Mucosa of stomach (tissue), 1 donor: ENCODE measurements around the gene HAO2.

Experiments
- H3K27me3 ChIP-seq: one replicate; pipeline ENCODE4 v1.7.0; 2013; ENCODE audit warnings: mild to moderate bottlenecking, low read length; ENCODE audit not compliant: control insufficient read depth, insufficient read depth
- H3K36me3 ChIP-seq: one replicate; pipeline ENCODE4 v1.7.0; 2013; ENCODE audit warnings: low read length; ENCODE audit not compliant: control insufficient read depth, insufficient read depth
- H3K4me1 ChIP-seq: one replicate; pipeline ENCODE4 v1.7.0; 2013; ENCODE audit warnings: mild to moderate bottlenecking, low read length; ENCODE audit not compliant: control insufficient read depth, insufficient read depth
- H3K4me3 ChIP-seq: one replicate; pipeline ENCODE4 v1.7.0; 2013; ENCODE audit warnings: low read length
- H3K9ac ChIP-seq: one replicate; pipeline ENCODE4 v1.7.0; 2013; ENCODE audit warnings: mild to moderate bottlenecking, low read length, moderate library complexity
- H3K9me3 ChIP-seq: one replicate; pipeline ENCODE4 v1.7.0; 2013; ENCODE audit warnings: mild to moderate bottlenecking, low read length, moderate library complexity; ENCODE audit not compliant: control insufficient read depth
- donor health status: Pancreatic carcinoma.

Gene HAO2

DNA sequence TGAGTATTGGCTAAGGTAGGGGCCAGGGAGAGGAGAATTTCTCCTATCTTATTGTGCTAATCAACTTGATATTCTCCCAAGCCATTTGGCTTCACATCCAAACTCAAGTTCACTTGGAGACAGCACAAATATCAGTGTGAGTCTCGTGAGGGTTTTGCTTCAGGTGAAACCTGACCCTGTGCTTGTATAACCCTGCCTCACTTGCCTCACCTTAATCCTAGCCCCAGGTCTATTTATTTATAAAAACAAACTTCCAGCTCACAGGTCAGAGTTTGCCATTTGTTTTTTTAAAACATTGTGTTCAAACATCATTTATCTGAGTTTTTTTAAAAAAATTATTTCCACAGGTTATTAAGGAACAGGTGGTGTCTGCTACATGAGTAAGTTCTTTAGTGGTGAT is 19.9 kb downstream of the HAO2 start:
- Histone ChIP-seq H3K27me3 (no peaks in the 10 kb centered on the region), H3K4me3 (no peak overlapping the region), H3K9ac (no peak overlapping the region), H3K36me3 (no peaks in the 10 kb centered on the region), H3K9me3 (no peaks in the 10 kb centered on the region), H3K4me1 (no peaks in the 10 kb centered on the region)

DNA sequence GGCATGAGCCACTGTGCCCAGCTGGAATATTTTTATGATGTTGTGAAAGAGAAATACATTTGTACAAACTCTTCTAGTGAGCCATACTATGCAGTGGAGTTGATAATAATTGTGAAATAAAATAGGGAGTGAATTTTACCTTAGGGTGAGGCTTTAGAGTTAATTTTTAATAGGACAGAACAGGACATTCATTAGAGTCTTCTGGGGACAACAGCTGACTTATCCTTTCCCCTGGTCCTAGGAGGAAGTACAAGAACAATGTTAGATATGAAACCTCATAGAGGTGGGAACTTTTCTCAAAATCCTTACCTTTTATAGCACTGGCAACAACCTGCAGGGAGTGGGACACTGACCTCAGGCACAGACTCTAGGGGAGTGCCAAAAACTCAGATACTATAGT is 21.9 kb downstream of the HAO2 start:
- H3K4me3 ChIP-seq: no peak overlapping the region
- no peaks in the 10 kb centered on the region for H3K36me3 ChIP-seq
- no peaks in the 10 kb centered on the region for H3K27me3 ChIP-seq
- no peaks in the 10 kb centered on the region for H3K4me1 ChIP-seq
- no peak overlapping the region for H3K9ac ChIP-seq
- H3K9me3 ChIP-seq: no peaks in the 10 kb centered on the region

DNA sequence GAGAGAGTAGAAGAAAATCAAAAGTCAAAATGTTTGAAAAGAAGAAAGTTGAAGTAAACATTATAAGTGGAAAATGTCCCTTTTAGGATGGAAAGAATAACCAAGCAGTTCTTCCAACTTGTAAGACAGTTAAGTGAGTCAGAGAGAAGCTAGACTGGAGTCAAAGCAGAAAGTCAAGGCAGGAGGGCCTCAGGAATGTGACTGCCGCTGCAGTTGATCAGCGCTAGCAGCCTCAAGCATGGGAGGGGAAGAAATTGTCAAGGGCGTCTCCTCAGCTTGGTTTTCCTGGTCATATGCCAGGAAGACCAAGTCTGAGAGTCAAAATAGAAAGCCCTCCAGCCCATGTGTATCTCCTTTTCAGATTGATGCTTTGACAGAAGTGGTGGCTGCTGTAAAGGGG is 23.2 kb downstream of the HAO2 start:
- Histone ChIP-seq H3K4me1 (no peaks in the 10 kb centered on the region), H3K9ac (no peak overlapping the region), H3K4me3 (no peak overlapping the region)

DNA sequence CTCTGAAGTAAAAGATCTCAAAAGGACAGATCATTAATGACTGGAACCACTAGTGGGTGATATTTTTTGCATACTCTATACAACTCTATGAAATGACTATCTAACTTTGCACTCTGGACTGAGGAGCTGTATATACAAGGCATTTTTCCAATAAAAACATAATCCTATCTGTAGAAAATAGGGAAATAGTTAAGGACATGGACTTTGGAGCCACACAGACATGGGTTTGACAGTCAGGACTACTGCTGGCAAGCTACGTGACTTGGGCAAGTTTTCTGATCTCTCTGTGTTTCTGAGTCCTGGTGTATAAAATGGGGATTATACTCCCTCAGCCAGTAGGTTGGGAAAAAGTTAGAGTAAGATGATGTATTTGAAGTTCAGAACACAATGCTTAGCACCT is 25.5 kb downstream of the HAO2 start:
- H3K9ac ChIP-seq: no peak overlapping the region
- H3K4me3 ChIP-seq: no peak overlapping the region
- H3K4me1 ChIP-seq: no peaks in the 10 kb centered on the region
- no peaks in the 10 kb centered on the region for H3K36me3 ChIP-seq
- H3K27me3 ChIP-seq: no peaks in the 10 kb centered on the region
- H3K9me3 ChIP-seq: no peaks in the 10 kb centered on the region

More for the DNA sequence above, 23.2 kb downstream of the HAO2 start:
- no peaks in the 10 kb centered on the region for H3K36me3 ChIP-seq
- H3K27me3 ChIP-seq: no peaks in the 10 kb centered on the region
- no peaks in the 10 kb centered on the region for H3K9me3 ChIP-seq

DNA sequence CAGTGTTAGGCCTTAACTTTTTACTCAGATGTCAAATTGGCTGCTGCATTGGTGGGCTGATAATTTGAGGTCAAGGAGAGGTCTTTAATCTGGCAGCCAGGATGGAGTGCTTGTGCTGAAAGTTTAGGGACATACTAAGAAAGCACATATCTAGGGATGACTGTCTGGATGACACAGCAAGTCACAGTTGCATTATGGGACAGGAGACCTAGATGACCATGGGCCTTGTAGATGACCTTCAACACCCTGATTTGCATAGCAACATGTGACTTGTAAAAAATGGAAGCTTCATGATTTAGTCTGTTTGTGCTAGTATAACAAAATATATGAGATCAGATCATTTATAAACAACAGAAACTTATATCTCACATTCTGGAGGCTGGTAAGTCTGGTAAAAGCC is 28.4 kb downstream of the HAO2 start:
- Histone ChIP-seq H3K27me3 (no peaks in the 10 kb centered on the region), H3K36me3 (no peaks in the 10 kb centered on the region), H3K9me3 (no peaks in the 10 kb centered on the region), H3K4me3 (no peak overlapping the region), H3K4me1 (no peaks in the 10 kb centered on the region), H3K9ac (no peak overlapping the region)

DNA sequence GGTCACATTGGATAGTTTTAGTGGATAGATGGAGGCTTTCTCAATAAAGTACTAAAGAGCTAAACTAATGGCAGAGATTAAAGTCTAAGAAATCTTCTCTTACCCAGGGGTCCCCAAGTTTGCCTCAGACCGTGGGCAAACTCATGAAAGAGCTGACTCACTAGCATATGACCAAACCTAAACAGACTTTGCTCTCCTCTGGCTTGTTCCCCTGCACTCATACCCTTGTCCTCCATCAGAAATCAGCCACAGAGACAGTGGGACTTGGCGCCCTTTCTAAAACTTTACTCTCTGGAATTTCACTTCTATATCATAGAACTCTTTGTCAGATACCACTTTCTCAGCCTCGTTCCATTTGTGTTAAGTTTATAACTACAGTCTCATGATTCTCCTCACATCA is 29.4 kb downstream of the HAO2 start:
- no peaks in the 10 kb centered on the region for H3K9me3 ChIP-seq
- no peaks in the 10 kb centered on the region for H3K27me3 ChIP-seq
- no peaks in the 10 kb centered on the region for H3K4me1 ChIP-seq
- no peaks in the 10 kb centered on the region for H3K36me3 ChIP-seq
- no peak overlapping the region for H3K9ac ChIP-seq
- H3K4me3 ChIP-seq: no peak overlapping the region

DNA sequence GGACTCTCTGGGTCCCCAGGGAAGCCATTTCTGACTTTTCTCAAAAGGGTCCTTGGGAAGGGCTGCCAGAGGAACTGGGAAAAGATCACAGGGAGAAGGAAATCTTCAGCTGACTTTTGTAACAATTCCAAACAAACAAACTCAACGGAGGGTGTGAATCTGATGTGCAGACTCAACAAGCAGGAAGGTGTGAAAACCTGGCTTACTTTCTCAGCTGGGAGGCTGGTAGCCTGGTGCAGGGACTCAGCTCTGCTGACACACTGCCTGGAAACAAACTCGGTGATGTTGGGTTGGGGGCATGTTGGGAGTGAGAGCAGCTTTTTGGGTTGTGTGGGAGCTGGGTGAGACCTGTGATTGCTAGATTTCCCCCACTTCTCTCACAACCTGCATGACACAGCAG is 36.2 kb downstream of the HAO2 start:
- H3K9me3 ChIP-seq: no peaks in the 10 kb centered on the region
- H3K27me3 ChIP-seq: no peaks in the 10 kb centered on the region
- H3K4me3 ChIP-seq: no peak overlapping the region
- no peak overlapping the region for H3K9ac ChIP-seq
- no peaks in the 10 kb centered on the region for H3K36me3 ChIP-seq
- no peaks in the 10 kb centered on the region for H3K4me1 ChIP-seq

DNA sequence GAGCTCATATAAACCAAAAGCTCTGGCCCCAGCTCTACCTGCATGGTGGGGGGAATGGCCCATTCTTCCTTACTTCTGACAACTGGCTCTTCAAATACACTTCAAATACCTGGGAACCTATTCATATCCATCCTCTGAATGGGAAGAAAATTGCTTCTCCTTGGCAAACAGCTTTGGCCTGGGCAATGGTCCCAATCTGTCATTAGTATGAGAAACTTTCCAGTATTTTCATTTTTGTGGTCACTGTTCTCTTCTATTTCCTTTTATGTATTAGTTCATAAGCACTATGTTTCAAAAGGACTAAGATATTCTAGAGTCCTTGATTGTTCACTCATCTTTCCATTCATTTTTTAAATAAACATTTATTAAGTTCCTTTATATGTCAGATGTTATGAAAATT is 41.1 kb downstream of the HAO2 start:
- Histone ChIP-seq H3K27me3 (no peaks in the 10 kb centered on the region), H3K4me1 (no peaks in the 10 kb centered on the region), H3K36me3 (no peaks in the 10 kb centered on the region), H3K9ac (no peak overlapping the region), H3K9me3 (no peaks in the 10 kb centered on the region), H3K4me3 (no peak overlapping the region)

DNA sequence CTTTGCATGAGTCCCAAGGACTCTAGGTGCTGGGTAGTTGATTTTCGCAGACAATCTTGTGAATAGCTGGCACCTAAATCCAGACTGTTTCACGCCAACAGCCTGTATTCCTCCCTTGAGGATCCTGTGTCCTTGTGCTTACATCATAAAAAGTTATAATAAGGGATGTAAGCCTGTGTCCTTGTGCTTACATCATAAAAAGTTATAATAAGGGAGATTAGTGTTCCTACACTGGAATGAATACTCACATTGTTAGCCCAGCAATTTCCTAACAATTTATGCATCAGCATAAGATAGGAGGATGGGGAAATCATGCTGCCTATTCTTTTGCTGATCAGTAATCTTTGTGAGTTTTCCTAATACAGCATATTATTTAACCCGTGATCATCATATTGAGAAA is 42.4 kb downstream of the HAO2 start:
- Histone ChIP-seq H3K4me1 (no peaks in the 10 kb centered on the region), H3K9me3 (no peaks in the 10 kb centered on the region), H3K36me3 (no peaks in the 10 kb centered on the region), H3K9ac (no peak overlapping the region), H3K4me3 (no peak overlapping the region), H3K27me3 (no peaks in the 10 kb centered on the region)

DNA sequence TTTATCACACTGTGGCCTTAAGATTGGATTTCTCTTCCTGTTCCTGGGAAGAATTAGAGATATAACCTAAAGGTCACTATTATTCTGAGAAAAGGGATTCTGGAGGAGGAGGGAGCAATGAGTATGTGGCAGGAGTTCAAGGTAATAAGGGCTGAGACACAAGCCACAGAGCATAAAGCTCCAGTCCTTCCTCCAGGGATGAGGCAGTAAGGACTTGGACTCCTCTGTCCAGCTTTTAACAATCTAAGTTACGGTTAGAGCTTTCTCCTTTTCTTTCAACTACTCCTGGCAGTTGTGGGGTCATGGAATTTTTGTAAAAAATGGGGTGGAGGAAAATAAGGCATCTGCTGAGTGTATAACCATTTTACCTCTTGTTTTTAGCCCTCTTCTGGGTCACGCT is 46.4 kb downstream of the HAO2 start, which contains the start of gene HSD3B2:
TSS of gene HSD3B2 (plus strand) at position 201 of the 400 bp plus-strand sequence. CDS start 270 bp downstream, outside the sequence.
- H3K27me3 ChIP-seq: no peaks in the 10 kb centered on the region
- H3K4me3 ChIP-seq: no peak within 1 kb of the TSS
- H3K9me3 ChIP-seq: no peaks in the 10 kb centered on the region
- no peaks in the 10 kb centered on the region for H3K36me3 ChIP-seq
- H3K9ac ChIP-seq: no peak within 1 kb of the TSS
- no peaks in the 10 kb centered on the region for H3K4me1 ChIP-seq

DNA sequence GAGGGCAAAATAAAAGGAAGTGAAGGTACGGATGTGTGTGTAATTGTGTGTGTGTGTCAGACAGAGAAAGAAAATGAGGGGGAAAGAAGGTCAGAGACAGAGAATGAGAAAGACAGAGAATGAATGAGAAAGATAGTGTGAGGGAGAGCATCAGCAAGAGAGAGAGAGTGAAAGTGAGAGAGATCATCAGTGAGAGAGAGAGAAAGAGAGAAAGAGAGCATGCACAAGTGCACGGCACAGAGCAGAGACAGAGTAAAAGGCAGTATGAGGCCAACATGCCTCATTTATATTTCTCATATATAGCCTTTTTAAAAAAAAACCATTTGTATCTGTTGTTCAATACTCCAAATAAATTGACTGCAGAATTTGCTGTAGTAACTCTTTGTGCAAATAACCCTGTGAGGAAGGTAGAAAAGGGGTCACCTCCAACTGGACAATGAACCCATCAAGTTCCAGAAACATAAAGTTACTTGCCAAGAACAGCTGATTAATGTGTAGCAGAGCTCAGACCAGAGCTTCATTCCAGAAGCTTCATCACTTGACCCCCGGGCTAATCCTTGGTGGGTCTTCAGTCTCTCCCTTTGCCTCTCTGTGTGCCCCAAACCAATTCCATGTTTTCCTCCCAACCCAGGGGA is 47.5 kb downstream of the HAO2 start:
- Histone ChIP-seq H3K4me3 (no peak overlapping the region), H3K36me3 (no peaks in the 10 kb centered on the region)

DNA sequence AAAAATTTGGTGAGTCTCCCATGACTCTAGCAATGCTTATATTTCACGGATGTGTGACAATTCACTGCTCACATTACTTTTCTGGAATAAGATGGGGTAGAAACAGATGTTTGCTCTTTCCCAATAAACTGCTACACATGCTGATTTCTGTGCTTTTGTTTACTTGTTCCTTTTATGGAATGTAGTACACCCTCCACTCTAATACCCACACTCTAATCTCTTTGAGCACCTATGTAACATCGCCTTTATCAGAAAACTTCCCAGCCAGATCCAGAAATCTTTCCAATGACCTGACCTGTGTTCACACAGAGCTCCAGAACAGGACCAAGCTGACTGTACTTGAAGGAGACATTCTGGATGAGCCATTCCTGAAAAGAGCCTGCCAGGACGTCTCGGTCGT is 50.5 kb downstream of the HAO2 start:
- Histone ChIP-seq H3K9me3 (no peaks in the 10 kb centered on the region), H3K4me3 (no peak overlapping the region), H3K27me3 (no peaks in the 10 kb centered on the region), H3K36me3 (no peaks in the 10 kb centered on the region), H3K4me1 (no peaks in the 10 kb centered on the region), H3K9ac (no peak overlapping the region)

More for the DNA sequence above, 47.5 kb downstream of the HAO2 start:
- Histone ChIP-seq H3K9me3 (no peaks in the 10 kb centered on the region), H3K27me3 (no peaks in the 10 kb centered on the region), H3K9ac (no peak overlapping the region), H3K4me1 (no peaks in the 10 kb centered on the region)

DNA sequence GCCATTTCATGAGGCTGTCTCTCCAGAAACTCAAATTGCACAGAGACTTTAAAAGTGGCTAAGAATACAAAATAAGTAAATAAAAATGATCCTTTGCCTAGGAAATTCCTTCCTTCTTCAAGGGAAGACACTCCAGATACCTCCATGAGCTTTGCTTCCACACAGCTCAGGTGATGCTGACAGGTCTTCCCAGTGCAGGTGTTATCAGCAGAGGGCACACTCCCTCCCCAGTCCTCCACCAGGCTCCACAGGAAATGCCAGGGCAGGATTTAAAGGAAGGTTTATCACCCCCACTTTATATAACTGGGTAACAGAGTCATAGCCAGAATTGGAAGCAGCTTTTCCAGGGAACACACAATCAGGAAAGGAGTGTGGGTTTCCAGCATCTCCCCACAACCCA is 52.1 kb downstream of the HAO2 start:
- H3K4me1 ChIP-seq: no peaks in the 10 kb centered on the region
- H3K4me3 ChIP-seq: no peak overlapping the region
- H3K27me3 ChIP-seq: no peaks in the 10 kb centered on the region
- H3K36me3 ChIP-seq: no peaks in the 10 kb centered on the region
- H3K9ac ChIP-seq: no peak overlapping the region
- no peaks in the 10 kb centered on the region for H3K9me3 ChIP-seq
